NCI-H1417 (cell line): ENCODE data around the gene BIRC7.
A peak's percentile ranks its signal among the peaks of the same experiment; 100 is the strongest.

Experiments
- DNase-seq, 3 experiments: peaks; one replicate each; lab custom pipeline; 2025; lab: John Stamatoyannopoulos, UW

The BIRC7 gene

DNA sequence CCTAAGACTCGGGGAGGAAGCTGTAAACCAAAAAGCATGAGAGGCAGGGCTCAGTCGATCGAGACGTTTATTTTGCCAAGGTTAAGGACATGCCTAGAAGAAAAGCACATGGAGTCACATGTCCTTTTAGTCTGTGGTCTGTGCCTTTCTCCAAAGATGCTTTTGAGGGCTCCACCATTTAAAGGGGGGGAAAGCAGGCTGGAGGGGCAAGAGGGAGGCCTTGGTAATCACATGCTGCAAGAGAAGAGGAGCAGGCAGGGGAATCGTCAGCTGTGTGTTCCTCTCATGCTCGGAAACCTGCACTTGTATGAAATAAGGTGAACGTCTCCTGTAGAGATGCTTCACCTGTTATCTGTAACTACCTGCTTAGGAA lies 10.6 kb upstream of the BIRC7 start:
- peak in 1 of 3 experiments; percentile 64 for DNase-seq

DNA sequence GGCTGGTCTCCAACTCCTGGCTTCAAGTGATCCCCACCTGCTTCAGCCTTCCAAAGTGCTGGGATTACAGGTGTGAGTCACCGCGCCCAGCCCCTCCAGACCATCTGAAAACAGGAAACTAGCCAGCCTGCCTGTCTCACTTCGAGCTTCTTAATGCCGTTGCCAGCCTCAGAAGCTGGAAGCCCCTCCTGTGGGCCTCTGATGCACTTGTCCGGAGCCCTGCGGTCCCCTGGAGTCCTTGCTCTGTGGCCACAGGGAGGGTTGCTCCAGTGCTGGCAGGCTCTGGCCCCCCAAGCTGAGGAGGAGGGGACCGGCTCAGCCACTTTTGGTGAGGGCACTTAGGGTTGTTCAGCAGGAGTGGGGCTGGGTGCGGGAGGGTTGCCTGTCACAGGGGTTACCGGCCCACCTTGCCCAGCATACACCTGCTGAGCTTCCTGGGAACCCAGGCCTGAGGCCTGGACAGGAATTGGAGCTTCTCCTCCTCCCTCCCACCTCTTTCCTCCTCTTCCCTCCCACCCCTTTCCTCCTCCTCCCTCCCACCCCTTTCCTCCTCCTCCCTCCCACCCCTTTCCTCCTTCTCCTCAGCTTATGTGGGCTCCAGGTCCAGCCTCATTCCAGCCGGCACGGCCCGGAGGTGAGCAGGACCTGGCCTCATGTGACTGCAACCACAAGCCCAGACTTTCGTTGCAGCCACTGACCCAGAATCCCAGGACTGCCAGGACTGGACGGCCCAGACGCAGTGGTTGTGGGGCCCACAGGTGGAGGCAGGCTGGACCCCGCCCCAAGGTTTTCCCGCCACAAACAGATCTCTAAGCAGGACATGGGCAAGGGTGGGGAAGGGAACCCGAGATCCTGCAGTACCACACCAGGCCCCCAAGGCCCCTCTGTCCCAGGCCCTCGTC lies 9.4 kb upstream of the BIRC7 start:
- no peak for DNase-seq

DNA sequence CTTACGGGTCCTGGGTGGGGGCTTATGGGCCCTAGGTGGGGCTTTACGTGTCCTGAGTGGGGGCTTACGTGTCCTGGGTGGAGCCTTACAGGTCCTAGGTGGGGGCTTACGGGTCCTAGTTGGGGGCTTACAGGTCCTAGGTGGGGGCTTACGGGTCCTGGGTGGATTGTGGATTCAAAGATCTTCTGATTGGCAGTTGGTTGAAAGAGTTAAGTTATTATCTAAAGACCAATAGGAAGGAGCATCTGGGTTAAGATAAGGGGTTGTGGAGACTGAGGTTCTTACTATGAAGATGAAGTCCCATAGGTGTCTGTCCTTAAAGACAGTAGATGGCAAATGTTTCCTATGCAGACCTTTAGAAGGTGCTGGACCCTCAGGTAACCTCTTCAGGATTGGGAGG lies 8.4 kb upstream of the BIRC7 start:
- DNase-seq = no peak

DNA sequence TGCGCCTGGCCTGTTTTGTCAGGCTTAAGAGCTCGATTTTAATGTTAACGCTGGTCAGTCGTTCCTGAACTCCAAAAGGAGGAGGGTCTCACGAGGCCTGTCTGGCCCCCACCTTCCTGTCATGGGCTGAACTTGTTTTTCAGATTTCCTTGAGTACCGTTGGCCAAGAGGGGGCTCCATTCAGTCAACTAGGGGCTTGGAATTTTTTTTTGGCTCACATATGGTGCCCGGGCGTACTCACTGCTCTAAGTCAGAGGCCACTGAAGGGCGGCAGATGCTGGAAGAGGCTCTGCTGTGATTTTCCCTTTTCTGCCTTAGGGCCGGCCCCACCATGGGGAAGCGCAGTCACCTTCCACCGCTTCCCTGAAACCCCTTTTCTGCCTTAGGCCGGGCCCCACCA lies 6.9 kb upstream of the BIRC7 start:
- DNase-seq = no peak

DNA sequence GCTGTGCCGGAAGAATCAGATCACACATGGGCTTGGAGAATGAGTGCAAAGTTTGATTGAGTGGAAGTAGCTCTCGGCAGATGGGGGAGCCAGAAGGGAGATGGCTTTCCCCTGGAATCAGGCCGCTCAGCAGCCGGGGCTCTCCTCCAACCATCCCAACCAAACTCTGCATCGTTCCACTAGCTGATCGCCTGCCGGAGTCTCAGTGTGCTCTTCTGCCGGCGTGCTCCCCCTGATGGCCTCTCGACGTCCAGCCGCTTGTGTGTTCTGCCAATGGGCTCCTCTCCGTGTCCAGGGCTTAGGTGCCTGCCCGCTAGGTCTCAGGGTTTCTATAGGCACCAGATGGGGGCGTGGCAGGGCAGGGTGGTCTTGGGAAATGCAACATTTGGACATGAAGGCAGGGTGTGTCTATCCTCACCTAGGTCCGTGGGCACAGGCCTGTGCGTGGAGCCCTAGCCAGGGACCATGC lies 4.9 kb upstream of the BIRC7 start:
- DNase-seq = peak in 2 of 3 experiments; percentile 26 to 53

DNA sequence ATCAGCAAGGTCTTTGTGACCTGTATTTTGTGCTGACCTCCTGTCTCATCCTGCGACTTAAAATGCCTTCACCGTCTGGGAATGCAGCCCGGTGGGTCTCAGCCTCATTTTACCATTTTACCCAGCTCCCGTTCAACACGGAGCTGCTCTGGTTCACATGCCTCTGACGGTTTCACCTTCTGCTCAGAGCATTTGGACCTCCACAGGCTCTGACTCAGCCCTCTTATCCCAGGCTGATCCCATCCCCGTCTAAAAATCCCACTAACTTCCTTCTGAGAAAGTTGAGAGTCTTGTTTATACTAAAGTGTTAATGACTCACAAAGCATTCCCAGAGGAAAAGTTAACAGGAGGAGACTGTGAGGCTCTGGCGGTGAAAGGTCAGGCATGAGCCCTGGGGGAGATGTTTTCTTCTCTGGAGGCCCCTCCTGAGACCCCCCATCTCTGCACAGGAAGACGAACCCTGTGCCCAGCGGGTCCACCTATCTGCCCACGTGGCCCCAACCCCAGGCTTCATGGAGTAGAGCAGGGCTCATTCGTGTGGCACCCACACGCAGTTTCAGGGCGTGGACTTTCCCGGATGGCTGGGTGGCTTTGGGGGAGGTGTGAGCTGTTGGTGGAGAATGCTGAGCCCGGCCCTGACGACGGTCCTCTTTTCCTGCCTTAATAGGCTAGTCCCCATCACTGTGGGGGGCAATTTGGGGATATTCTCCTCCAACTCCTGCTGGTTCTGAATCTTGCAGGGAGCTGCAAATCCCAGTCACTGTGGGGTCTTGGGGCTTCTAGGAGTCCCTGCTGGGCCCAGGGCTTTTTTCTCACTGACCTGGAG lies 3.3 kb upstream of the BIRC7 start:
- DNase-seq = no peak

DNA sequence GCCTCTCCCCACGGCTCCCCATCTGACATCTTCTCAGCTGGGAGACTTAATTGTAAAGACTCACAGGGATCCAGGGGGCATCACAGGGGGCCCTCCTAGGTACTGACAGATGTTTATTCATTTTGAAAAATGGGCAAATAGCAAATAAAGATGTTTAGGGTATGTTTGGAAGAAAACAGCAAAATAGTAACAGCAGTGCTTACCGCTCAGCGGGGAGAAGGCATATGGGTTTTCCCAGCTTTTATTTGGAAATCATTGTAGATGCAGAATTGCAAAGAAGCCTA lies 2.7 kb upstream of the BIRC7 start:
- DNase-seq = no peak

DNA sequence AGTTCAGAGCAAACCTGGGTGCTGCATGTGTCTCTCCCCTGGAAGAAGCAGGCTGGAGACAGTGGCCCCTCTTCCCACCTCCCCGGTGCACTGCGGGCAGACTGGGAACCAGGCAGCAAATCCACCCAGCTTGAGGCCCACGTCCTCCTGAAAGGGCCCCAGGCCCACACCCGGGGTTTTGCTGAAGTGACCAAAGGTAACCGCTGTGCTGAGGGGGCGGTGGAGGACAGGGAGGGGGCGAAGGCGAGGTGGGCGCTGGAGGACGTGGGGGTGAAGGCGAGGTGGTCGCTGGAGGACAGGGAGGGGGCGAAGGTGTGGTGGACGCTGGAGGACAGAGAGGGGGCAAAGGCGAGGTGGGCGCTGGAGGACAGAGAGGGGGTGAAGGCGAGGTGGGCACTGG lies 1.8 kb upstream of the BIRC7 start:
- DNase-seq = no peak

DNA sequence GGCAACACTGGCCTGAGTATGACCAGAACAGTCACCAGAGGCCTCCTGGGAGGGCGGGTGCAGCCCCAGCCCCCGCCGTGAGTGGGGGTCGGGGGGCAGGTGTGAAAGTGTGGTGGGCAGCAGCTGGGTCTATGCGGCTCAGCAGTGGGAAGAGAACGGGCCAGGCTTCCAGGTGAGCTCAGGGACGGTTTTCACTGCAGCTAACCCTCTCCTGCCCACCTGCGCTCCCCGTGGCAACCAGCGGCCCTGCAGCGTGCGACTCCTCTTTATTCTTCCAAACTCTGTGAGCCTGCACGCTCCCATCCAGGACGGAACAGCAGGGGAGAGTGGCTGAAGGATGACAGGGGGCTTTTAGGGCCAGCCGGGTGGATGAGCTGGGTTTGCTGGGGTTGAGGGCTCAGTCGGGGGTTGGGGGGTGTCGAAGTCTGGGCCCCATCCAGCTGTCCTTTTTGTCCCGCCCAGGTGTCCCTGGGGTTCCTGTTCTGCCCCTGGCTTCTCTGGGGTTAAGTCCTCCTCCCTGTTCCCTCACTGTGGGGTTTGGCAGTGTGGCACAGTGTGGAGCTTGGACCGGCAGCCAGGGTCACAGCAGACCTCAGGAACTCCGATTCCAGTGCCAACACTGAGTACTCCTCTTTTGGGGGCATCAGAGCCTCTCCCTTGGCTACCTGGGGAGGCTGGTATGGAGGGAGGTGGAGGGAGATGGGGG lies 859 bp upstream of the BIRC7 start:
- DNase-seq = peak; percentile 30 to 64 (median 41)

DNA sequence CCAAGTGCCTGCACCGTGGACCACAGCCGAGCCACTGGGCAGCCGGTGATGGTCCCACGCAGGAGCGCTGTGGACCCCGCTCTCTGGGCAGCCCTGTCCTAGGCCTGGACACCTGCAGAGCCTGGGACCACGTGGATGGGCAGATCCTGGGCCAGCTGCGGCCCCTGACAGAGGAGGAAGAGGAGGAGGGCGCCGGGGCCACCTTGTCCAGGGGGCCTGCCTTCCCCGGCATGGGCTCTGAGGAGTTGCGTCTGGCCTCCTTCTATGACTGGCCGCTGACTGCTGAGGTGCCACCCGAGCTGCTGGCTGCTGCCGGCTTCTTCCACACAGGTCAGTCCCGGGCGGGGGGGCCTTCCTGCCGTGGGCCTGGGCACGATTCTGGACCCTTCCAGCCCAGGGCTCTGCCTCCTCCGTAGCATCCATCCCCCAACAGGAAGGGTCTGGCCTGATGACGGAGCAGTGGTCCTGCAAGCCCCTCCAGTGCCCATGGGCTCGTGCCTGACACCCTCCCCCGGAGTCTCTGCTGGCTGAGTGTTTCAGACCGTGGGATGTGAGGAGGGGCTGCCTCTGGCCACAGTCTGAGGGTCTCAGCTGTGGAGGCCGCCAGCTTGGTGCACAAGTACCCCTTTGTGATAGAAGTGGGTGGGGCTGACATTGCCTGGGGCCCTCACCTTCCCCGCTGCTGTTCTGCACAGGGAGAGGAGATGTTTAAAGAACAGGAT lies 572 bp downstream of the BIRC7 start:
- no peak for DNase-seq

DNA sequence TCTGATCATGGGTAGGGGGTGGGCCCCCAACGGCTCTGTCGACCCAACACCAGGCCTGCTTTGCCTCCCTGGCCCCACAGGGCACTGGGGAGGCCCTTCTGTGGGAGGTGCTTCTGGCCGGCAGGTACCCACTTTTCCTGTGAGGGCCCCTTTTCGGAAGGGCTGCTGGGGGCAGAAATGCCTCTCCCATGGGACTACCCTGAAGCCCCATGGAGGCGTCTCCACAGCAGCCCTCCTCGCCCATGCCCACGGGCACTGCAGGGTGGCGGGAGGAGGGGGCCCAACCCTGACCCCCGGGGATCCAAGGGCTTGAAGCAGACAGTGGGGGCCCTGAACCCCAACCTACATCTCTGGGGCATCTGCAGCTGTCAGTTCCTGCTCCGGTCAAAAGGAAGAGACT lies 2.3 kb downstream of the BIRC7 start:
- no peak for DNase-seq

DNA sequence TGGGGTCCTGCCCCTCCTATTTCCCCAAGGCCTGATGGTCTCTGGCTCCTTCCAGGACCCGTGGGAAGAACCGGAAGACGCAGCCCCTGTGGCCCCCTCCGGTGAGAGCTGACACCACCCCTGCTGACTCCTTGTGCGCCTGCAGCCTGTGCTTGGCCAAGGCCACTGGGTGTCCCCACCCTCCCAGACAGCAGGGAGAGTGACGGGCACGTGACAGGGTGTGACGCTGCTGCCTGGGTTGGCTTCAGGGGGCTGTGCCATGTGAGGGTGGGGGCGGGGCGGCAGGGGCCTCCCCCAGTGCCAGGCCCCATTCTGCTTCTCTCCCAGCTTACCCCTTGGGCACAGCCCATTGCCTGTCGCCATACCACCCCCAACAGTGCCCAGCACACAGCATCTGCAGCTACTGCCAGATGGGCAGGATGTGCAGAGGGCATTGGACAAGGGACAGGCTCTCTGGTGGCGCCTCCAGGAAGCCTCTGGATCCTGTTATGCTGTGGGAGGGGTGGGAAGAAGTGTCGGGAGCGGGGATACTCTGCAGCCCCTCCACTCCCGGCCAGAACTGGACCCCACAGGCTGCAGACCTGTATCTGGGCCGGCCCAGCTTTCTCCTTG lies 2.9 kb downstream of the BIRC7 start:
- DNase-seq = no peak

DNA sequence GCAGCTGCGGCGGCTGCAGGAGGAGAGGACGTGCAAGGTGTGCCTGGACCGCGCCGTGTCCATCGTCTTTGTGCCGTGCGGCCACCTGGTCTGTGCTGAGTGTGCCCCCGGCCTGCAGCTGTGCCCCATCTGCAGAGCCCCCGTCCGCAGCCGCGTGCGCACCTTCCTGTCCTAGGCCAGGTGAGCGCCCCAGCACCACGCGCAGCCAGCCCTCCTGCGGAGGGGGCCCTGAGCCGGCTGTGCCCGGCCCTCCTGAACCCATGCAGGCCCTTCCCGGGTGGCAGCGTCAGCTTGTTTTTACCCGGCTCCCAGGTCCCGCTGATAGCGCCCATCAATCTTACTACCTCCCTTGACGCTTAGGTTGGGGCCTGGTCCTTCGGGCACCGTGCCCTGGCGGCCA lies 3.7 kb downstream of the BIRC7 start:
- DNase-seq = no peak

DNA sequence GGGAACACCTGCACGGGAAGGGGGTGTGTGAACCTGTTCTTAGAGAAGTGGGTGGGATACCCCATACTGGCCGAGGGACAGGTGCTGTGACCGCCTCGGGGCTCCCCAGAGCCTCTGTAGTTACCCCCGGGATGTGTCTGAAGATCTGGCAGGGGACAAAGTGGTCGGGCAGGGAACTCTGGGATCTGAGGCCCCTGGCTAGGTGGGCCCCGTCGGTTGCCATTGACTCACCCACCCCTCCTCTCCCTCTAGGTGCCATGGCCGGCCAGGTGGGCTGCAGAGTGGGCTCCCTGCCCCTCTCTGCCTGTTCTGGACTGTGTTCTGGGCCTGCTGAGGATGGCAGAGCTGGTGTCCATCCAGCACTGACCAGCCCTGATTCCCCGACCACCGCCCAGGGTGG lies 4.3 kb downstream of the BIRC7 start:
- DNase-seq = no peak

DNA sequence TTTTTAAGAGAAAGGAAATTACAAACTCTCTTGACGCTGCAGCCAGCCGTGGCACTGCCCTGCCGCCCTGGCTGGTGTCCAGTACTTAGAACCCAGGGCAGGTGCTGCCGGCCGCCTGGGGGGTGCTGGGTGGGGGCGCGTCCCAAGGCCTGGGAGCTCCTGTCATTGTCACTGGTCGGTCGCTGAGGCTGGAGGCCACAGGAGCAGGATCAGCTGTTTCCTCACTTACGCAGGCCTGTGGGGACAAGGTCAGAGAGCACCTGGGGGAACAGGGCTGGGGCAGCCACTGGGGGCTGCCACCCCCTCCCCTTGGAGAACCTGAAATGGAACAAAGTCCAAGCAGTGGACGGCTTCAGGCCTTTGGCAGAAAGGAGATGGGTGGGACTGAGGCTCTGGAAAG lies 5.6 kb downstream of the BIRC7 start:
- peak in 1 of 3 experiments; percentile 22 for DNase-seq

DNA sequence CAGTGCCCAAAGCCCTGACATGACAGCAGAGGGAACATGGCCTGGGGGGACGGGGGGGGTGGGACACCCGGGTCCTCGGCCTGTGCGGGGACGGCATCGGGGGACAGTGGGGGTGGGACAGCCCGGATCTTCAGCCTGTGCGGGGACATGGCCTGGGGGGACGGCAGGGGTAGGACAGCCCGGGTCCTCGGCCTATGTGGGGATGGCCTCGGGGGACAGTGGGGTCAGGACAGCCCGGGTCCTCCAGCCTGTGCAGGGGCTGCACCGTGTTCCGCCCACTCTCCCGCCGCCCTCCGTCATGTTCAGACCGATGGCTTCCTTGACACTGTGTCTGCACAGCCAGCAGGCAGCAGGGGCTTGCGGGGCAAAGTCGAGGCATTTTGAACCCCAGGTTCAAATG lies 7.0 kb downstream of the BIRC7 start:
- DNase-seq = no peak

DNA sequence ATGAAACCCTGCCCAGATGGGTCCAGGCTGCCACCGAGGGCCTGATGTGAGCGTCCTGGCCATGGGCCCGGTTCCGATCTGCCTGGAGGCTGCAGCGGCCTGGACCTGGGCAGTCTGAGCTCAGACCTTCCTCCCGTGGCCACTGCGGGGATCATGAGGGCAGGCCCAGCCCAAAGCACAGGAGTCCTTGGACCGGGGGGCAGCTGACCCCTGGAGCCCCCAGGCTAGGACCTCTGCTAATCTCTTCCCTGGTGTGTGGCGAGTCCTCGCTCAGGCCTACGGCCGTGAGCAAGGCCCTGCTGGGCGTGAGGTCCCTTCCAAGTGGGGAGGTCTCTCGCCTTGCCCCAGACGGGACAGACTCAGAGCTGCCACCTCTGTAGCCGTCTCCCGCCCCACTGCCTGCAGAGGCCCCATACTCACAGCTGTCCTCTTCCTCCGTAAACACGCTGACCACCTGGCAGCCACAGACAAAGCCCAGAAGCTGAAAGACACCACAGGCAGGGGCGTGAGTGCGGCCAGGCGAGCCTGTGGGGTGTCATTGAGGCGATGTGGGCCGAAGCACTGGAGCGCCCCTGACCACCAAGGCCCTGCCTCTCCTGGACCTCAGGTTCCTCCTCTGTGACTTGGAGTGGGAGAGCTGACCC lies 8.0 kb downstream of the BIRC7 start:
- no peak for DNase-seq

DNA sequence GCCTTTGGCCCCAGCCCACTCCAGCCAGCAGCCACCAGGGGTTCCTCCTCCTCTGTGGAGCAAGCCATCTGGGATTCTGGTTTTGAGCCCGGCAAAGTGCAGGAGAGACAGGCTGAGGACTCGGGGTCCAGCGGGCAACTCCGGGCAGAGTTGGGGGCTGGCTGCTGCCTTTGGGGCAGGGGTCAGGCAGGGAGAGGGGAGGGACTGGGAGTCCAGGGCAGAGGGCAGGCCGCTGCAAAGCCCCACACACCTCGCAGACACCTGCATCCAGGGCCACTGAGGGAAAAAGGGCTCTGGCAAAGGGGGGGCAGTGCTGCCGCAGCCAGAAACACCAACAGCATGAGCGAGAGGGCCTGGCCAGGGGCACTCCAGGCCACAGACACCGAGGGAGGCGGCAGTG lies 8.8 kb downstream of the BIRC7 start:
- DNase-seq = no peak

DNA sequence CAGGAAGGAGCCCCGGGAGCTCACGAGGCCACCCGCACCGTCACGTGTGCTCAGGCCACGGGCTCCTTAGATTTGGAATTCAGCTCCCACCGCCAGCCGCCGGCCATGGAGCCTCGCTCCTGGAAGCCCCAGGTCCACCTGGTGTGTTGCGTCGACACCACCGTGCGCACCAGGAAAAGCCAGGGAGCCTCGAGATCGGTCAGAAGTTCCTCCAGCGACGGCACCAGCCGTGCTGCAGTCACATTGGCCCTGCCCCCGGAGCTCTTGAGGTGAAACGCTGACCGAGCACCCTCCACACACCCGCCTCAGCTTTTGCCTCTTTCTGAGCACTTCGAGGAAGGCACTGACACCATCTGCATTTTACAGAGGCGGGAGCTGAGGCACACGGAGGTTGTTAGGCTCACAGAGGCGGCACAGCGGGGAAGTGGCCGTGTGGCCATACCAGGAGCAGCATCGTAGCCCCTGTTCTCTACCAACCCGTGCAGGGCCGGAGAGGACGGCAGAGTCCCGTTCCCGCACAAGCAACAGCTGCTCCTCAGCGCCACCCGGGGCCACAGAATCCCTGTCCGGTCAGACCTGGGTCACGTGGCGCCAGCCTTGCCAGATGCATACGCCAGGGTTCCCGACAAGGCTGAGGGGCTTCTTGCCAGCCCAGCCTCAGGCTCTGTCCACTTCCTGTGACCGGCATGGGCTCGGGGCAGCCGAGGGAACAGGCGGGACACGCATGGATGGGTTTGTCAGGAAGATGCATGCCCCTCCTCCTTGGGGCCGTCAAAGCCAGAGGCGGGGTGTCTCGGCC lies 11.0 kb downstream of the BIRC7 start:
- DNase-seq = peak; percentile 38 to 62 (median 47)

DNA sequence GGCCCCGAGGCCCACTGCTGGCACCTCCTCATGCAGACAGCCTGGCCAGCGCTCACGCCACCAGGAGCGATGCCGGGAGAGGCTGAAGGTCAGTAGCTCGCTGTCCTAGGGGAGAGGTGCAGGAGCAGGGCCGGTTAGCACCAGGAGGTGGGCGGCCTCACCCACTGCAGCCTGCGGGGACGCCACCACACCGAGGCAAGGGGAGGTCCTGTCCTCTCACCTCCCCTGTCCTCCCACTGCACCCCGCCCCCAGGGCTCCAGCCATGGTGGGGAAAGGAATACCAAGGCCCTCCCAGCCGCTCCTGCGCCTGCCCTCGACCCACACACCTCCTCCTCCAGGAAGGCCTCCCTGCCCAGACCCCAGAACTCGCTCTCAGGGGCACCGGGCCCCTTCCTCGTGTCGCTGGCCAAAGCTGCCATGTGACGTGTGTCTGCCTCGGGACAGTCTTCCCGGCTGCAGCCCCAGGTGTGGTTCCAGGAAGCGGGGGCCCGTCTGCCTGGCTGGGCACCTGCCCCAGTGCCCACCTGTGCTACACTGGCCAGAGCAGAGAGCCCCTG lies 12.0 kb downstream of the BIRC7 start:
- DNase-seq = no peak
